ENCODE measurements around the gene GPC3. TPM values are rescaled to one million over a fixed set of nuclear protein-coding genes. Genes with fewer than 3 reads are reported as not detected.

GPC3 gene
- polyA plus RNA-seq, 2 of the 4 experiments (the other 2 are of a cell fraction) = not detected

- FAIRE-seq (no peak), DNase-seq (ENCODE audit: low read depth in 1 of 2, low spot score in 1 of 2) (no peak), ATAC-seq (no peak)
- POLR2A ChIA-PET = no interaction called here
- H3K4me3 ChIP-seq = no peak overlapping the region
- no peak overlapping the region for H3K4me2 ChIP-seq
- no peak overlapping the region for H3K27ac ChIP-seq
- CTCF ChIA-PET = no interaction called here
- no peaks in the 10 kb centered on the region for H3K4me1 ChIP-seq
- TF ChIP-seq ZFP36 (IDR thresholded peaks at IDR 0.05; ENCODE audit: borderline replicate concordance, partially characterized antibody) (no peak), CBX2 (IDR thresholded peaks at IDR 0.05; ENCODE audit: borderline replicate concordance, low read depth) (no peak), KDM1A (IDR thresholded peaks at IDR 0.05; ENCODE audit: low read depth) (no peak), JUNB (IDR thresholded peaks at IDR 0.05) (no peak), CBX8 (IDR thresholded peaks at IDR 0.05) (no peak), ELK1 (IDR thresholded peaks at IDR 0.05; ENCODE audit: low read depth, low read length) (no peak)
- 13% methylated on average over 2 of the region's 2 CpGs for WGBS (ENCODE audit: missing lambda C conversion rate)
- H3K9me3 ChIP-seq = no peaks in the 10 kb centered on the region
Measured at GRCh38 chrX:133980406-133980805, 5.0 kb downstream of the GPC3 start.

GRCh38 chrX:133979641-133980230 lies 5.7 kb downstream of the GPC3 start:
- WGBS (ENCODE audit: missing lambda C conversion rate) = 10% methylated on average over 3 of the region's 3 CpGs
- no peak overlapping the region for H3K4me2 ChIP-seq
- POLR2A ChIA-PET = no interaction called here
- DNase-seq (ENCODE audit: low read depth in 1 of 2, low spot score in 1 of 2) (no peak), FAIRE-seq (no peak), ATAC-seq (no peak)
- CTCF ChIA-PET = no interaction called here
- H3K9me3 ChIP-seq = no peaks in the 10 kb centered on the region
- H3K4me1 ChIP-seq = no peaks in the 10 kb centered on the region
- H3K27ac ChIP-seq = no peak overlapping the region
- TF ChIP-seq ZC3H11A (IDR thresholded peaks at IDR 0.05) (no peak), ESRRA (IDR thresholded peaks at IDR 0.05; ENCODE audit: borderline replicate concordance, low read length) (no peak), RCOR1 (IDR thresholded peaks at IDR 0.05; ENCODE audit: low read depth, low read length) (no peak), PBX3 (IDR thresholded peaks at IDR 0.05) (no peak), BCL3 (IDR thresholded peaks at IDR 0.05) (no peak), ELK1 (IDR thresholded peaks at IDR 0.05; ENCODE audit: low read depth, low read length) (no peak), FOXS1 (CRISPR knock-in tag; IDR thresholded peaks at IDR 0.05) (no peak)
- H3K4me3 ChIP-seq = no peak overlapping the region

- ChIA-PET POLR2A (interaction anchor here (0.6 kb wide), 1 partner anchor 369 kb away, joined by 5 read pairs; no protein-coding TSS in a partner anchor), CTCF (no interaction called here)
- TF ChIP-seq ZSCAN20 (CRISPR knock-in tag; IDR thresholded peaks at IDR 0.05) = no peak
- no peak for TF ChIP-seq REST (IDR thresholded peaks at IDR 0.05)
- TF ChIP-seq POLR2AphosphoS2 (conservative IDR thresholded peaks at IDR 0.05; ENCODE audit: low read length) = no peak
- DNase-seq (ENCODE audit: low read depth in 1 of 2, low spot score in 1 of 2) (no peak), FAIRE-seq (no peak), ATAC-seq (no peak)
- no peaks in the 10 kb centered on the region for H3K9me3 ChIP-seq
- H3K4me3 ChIP-seq = no peak overlapping the region
- H3K27ac ChIP-seq = no peak overlapping the region
- H3K4me2 ChIP-seq = no peak overlapping the region
- WGBS (ENCODE audit: missing lambda C conversion rate) = 21% methylated on average over 4 of the region's 4 CpGs
- no peaks in the 10 kb centered on the region for H3K4me1 ChIP-seq
Measured at GRCh38 chrX:133973704-133974103, 11.7 kb downstream of the GPC3 start.
